HCT116 (cell line): ENCODE measurements around the gene EFCAB10. TPM values are rescaled to one million over a fixed set of nuclear protein-coding genes. Genes with fewer than 3 reads are reported as not detected.
"Not testable (repeated sequence)": the region's sequence is repeated elsewhere in the genome, so short reads cannot be mapped to it uniquely, and the experiment has no call there.

Experiments
- ATAC-seq: fragments of 200-7000 bp; cut with Tn5 transposase; 2 replicates; pipeline ENCODE4 v1.9.1; 2020; ENCODE audit warnings: mild to moderate bottlenecking, moderate library complexity
- BruUV-seq: library from RNA; stranded (reverse); fragments of 400-500 nt; replicated peaks from 2 replicates; lab custom pipeline; 2021; lab: Mats Ljungman, UMichigan
- CTCF ChIA-PET: fragments of 300-600 bp; sonication (Branson Sonifier 250); formaldehyde crosslinking; loops from one replicate; lab custom pipeline; 2021; ENCODE audit warnings: antibody characterized with exemption; lab: Charles Lee
- POLR2A ChIA-PET: fragments of 300-600, 350-600 bp; sonication (Branson Sonifier 250); formaldehyde crosslinking; loops from one replicate; lab custom pipeline; 2021; ENCODE audit warnings: antibody characterized with exemption; lab: Charles Lee
- RAD21 ChIA-PET, 2 experiments: fragments of 300-600 bp; sonication (Branson Sonifier 250); formaldehyde crosslinking; loops; one replicate each; lab custom pipeline; 2023; ENCODE audit warnings: low total read pairs in 2 of 2; ENCODE audit not compliant: uncharacterized antibody in 2 of 2, unreplicated experiment in 2 of 2, low non-redundant PET in 1 of 2; lab: Charles Lee
- DNase-seq: peaks from one replicate; pipeline ENCODE4 v3.0.0-alpha.2; 2010; ENCODE audit warnings: low read depth, low spot score
- H2AFZ ChIP-seq: fragments of 200-600 bp; shearing (Covaris generic), sonication (generic); 2 replicates; pipeline ENCODE4 v1.6.1; 2017; ENCODE audit warnings: low read depth, mixed run types, mixed read lengths, antibody characterized with exemption, low read length; ENCODE audit not compliant: poor library complexity, severe bottlenecking
- H3K27ac ChIP-seq: 2 replicates; pipeline ENCODE4 v1.5.1; 2012; ENCODE audit warnings: low read depth, low read length
- H3K27me3 ChIP-seq: fragments of 200-600 bp; sonication (generic); 2 replicates; pipeline ENCODE4 v1.6.1; 2016; ENCODE audit warnings: mixed run types, low read length, mixed read lengths; ENCODE audit not compliant: insufficient read depth
- H3K36me3 ChIP-seq, 2 experiments: fragments of 200-500 bp in 1 of 2; fragments of 200-600 bp in 1 of 2; sonication (Bioruptor generic) in 1 of 2; sonication (generic) in 1 of 2; 2 replicates each; pipeline versions ENCODE4 v1.5.1 to v1.6.1; 2014 to 2016; ENCODE audit warnings: low read length in 2 of 2, inconsistent platforms in 1 of 2, mixed read lengths in 1 of 2, mixed run types in 1 of 2; ENCODE audit not compliant: insufficient read depth in 2 of 2, control insufficient read depth in 1 of 2
- H3K4me1 ChIP-seq, 2 experiments: fragments of 200-600 bp in 1 of 2; sonication (generic) in 1 of 2; 2 replicates each; pipeline versions ENCODE4 v1.5.1 to v1.6.1; 2012 to 2017; ENCODE audit warnings: low read length in 2 of 2, inconsistent platforms in 1 of 2, mild to moderate bottlenecking in 1 of 2, mixed read lengths in 1 of 2, mixed run types in 1 of 2, moderate library complexity in 1 of 2; ENCODE audit not compliant: insufficient read depth in 2 of 2, control insufficient read depth in 1 of 2
- H3K4me2 ChIP-seq: fragments of 200-600 bp; sonication (generic); 2 replicates; pipeline ENCODE4 v1.6.1; 2017; ENCODE audit warnings: mixed run types, low read length, mixed read lengths
- H3K4me3 ChIP-seq, 2 experiments: fragments of 200-600 bp in 1 of 2; sonication (generic) in 1 of 2; replicated peaks in 1 of 2; 2 replicates each; pipeline ENCODE4 v1.5.1; 2011 to 2016; ENCODE audit warnings: low read length in 2 of 2, control low read depth in 1 of 2, low read depth in 1 of 2, mild to moderate bottlenecking in 1 of 2, mixed read lengths in 1 of 2, mixed run types in 1 of 2
- H3K79me2 ChIP-seq: fragments of 200-600 bp; sonication (generic); 2 replicates; pipeline ENCODE4 v1.6.1; 2017; ENCODE audit warnings: mild to moderate bottlenecking, mixed run types, low read length, moderate library complexity, mixed read lengths; ENCODE audit not compliant: insufficient read depth
- H3K9ac ChIP-seq: fragments of 200-600 bp; sonication (generic); 2 replicates; pipeline ENCODE4 v1.6.1; 2016; ENCODE audit warnings: low read length, mixed read lengths
- H3K9me2 ChIP-seq: fragments of 200-600 bp; sonication (generic), shearing (Covaris generic); 2 replicates; pipeline ENCODE4 v1.6.1; 2017; ENCODE audit warnings: mixed run types, mild to moderate bottlenecking, moderate library complexity; ENCODE audit not compliant: insufficient read depth
- H3K9me3 ChIP-seq, 2 experiments: fragments of 200-500 bp in 1 of 2; fragments of 200-600 bp in 1 of 2; sonication (Bioruptor generic) in 1 of 2; sonication (generic) in 1 of 2; 2 replicates each; pipeline ENCODE4 v1.6.1; 2014 to 2017; ENCODE audit warnings: low read length in 2 of 2, mixed read lengths in 2 of 2, inconsistent platforms in 1 of 2, low read depth in 1 of 2, mild to moderate bottlenecking in 1 of 2, mixed run types in 1 of 2, moderate library complexity in 1 of 2; ENCODE audit not compliant: control insufficient read depth in 1 of 2, insufficient read depth in 1 of 2
- H4K20me1 ChIP-seq: fragments of 200-600 bp; sonication (generic), shearing (Covaris generic); 2 replicates; pipeline ENCODE4 v1.6.1; 2017; ENCODE audit warnings: mixed run types, mild to moderate bottlenecking, moderate library complexity; ENCODE audit not compliant: insufficient read depth
- ATF3 ChIP-seq: IDR thresholded peaks from 2 replicates; pipeline ENCODE4 v1.6.1; 2012
- CBX3 ChIP-seq: IDR thresholded peaks from 2 replicates; pipeline ENCODE4 v1.6.1; 2012; ENCODE audit warnings: low read depth
- ELF1 ChIP-seq: IDR thresholded peaks from 2 replicates; pipeline ENCODE4 v1.6.1; 2012; ENCODE audit warnings: low read depth, borderline replicate concordance
- JUND ChIP-seq: IDR thresholded peaks from 2 replicates; pipeline ENCODE4 v1.6.1; 2012
- POLR2A ChIP-seq: IDR thresholded peaks from 2 replicates; pipeline ENCODE4 v1.7.0; 2011; ENCODE audit warnings: borderline replicate concordance; ENCODE audit not compliant: insufficient read depth, insufficient read length; ENCODE audit errors: extremely low read depth
- POLR2AphosphoS5 ChIP-seq: IDR thresholded peaks from 2 replicates; pipeline ENCODE4 v1.6.1; 2011; ENCODE audit warnings: mild to moderate bottlenecking, low read depth, low read length, moderate library complexity
- RAD21 ChIP-seq: IDR thresholded peaks from 2 replicates; pipeline ENCODE4 v1.6.1; 2012; ENCODE audit warnings: low read depth, mild to moderate bottlenecking
- SP1 ChIP-seq: IDR thresholded peaks from 2 replicates; pipeline ENCODE4 v1.6.1; 2012; ENCODE audit warnings: low read depth
- YY1 ChIP-seq: IDR thresholded peaks from 2 replicates; pipeline ENCODE4 v1.6.1; 2011; ENCODE audit warnings: low read length, low read depth, moderate library complexity, mild to moderate bottlenecking; ENCODE audit not compliant: insufficient replicate concordance; ENCODE audit errors: extremely low read depth
- ZBTB33 ChIP-seq: IDR thresholded peaks from 2 replicates; pipeline ENCODE4 v1.6.1; 2011; ENCODE audit warnings: mild to moderate bottlenecking, low read length, moderate library complexity; ENCODE audit not compliant: insufficient replicate concordance; ENCODE audit errors: extremely low read depth
- intact Hi-C: fragments of 100-400 bp; cut with micrococcal nuclease; formaldehyde crosslinking; loops from 2 replicates; pipeline ENCODE4 v1.10.0; 2022
- total RNA-seq: library from RNA; stranded (reverse); gene quantifications from one replicate; pipeline ENCODE4 v1.2.1, GENCODE V29; 2021; ENCODE audit not compliant: unreplicated experiment

Gene EFCAB10
- total RNA-seq, 1 experiment from 2014 or later = 1.7 TPM

- CTCF ChIA-PET = interaction anchor here (0.6 to 1.2 kb wide), 2 partner anchors 9 to 57 kb away, joined by 3 read pairs; no protein-coding TSS in a partner anchor
- H3K4me2 ChIP-seq = no peak overlapping the region
- H3K27ac ChIP-seq = no peak overlapping the region
- ATAC-seq (no peak), DNase-seq (no peak)
- TF ChIP-seq RAD21 (no peak), YY1 (no peak), ZBTB33 (no peak), JUND (no peak), POLR2AphosphoS5 (no peak), CBX3 (no peak), SP1 (no peak), ATF3 (no peak), POLR2A (no peak), ELF1 (no peak)
- H3K9ac ChIP-seq = no peak overlapping the region
- no peak overlapping the region for H2AFZ ChIP-seq
- H4K20me1 ChIP-seq = no peaks in the 10 kb centered on the region
- no peaks in the 10 kb centered on the region for H3K9me3 ChIP-seq
- BruUV-seq = no TSS peak
- no peaks in the 10 kb centered on the region for H3K36me3 ChIP-seq
- RAD21 ChIA-PET = no interaction called here
- intact Hi-C loops = no loop called here
- POLR2A ChIA-PET = no interaction called here
- peaks cover 0 to 5% of the 10 kb centered on the region in 2 experiments; a peak in 1 of 4 replicates for H3K4me1 ChIP-seq
- no peak overlapping the region for H3K4me3 ChIP-seq
- no peaks in the 10 kb centered on the region for H3K79me2 ChIP-seq
- no peaks in the 10 kb centered on the region for H3K27me3 ChIP-seq
- no peaks in the 10 kb centered on the region for H3K9me2 ChIP-seq
Measured at GRCh38 chr7:105599551-105599950, 18.3 kb upstream of the EFCAB10 start.

GRCh38 chr7:105599080-105599479 lies 17.8 kb upstream of the EFCAB10 start:
- intact Hi-C loops, H3K4me1 ChIP-seq, H3K36me3 ChIP-seq, H3K27ac ChIP-seq, H3K27me3 ChIP-seq, BruUV-seq, DNase-seq, ATAC-seq, H3K4me3 ChIP-seq, H3K9me2 ChIP-seq, POLR2A ChIA-PET, RAD21 ChIA-PET, H3K79me2 ChIP-seq, H4K20me1 ChIP-seq, H2AFZ ChIP-seq, H3K9me3 ChIP-seq, H3K4me2 ChIP-seq, H3K9ac ChIP-seq: not testable (repeated sequence)
- CTCF ChIA-PET = interaction anchor here (0.6 to 1.2 kb wide), 2 partner anchors 9 to 58 kb away, joined by 3 read pairs; no protein-coding TSS in a partner anchor
